DND-41 (cell line): Measurements from ENCODE around the gene RHCE.
"Not testable (repeated sequence)": the region's sequence is repeated elsewhere in the genome, so short reads cannot be mapped to it uniquely, and the experiment has no call there.

Experiments used
- ATAC-seq: fragments of 200-7000 bp; cut with Tn5 transposase; 3 replicates; pipeline ENCODE4 v1.9.1; 2021; ENCODE audit warnings: low read depth; ENCODE audit not compliant: insufficient read depth
- DNase-seq: peaks from one replicate; pipeline ENCODE4 v3.0.0-alpha.2; 2020
- H2AFZ ChIP-seq: 2 replicates; pipeline ENCODE4 v1.6.0; 2012; ENCODE audit warnings: low read depth, low read length
- H3K27ac ChIP-seq: 2 replicates; pipeline ENCODE4 v1.5.1; 2012; ENCODE audit warnings: low read length, inconsistent platforms
- H3K27me3 ChIP-seq: fragments of 200-600 bp; sonication (generic); 2 replicates; pipeline ENCODE4 v1.6.0; 2012; ENCODE audit warnings: low read length, mild to moderate bottlenecking, inconsistent platforms; ENCODE audit not compliant: insufficient read depth, poor library complexity
- H3K36me3 ChIP-seq: 2 replicates; pipeline ENCODE4 v1.5.1; 2012; ENCODE audit warnings: low read length, inconsistent platforms; ENCODE audit not compliant: insufficient read depth
- H3K4me1 ChIP-seq: 2 replicates; pipeline ENCODE4 v1.5.1; 2012; ENCODE audit warnings: mild to moderate bottlenecking, low read length; ENCODE audit not compliant: insufficient read depth
- H3K4me2 ChIP-seq: 2 replicates; pipeline ENCODE4 v1.6.0; 2012; ENCODE audit warnings: mild to moderate bottlenecking, moderate library complexity, low read length, inconsistent platforms; ENCODE audit not compliant: insufficient read depth
- H3K4me3 ChIP-seq, 2 experiments: fragments of 200-600 bp in 1 of 2; shearing (Covaris generic) in 1 of 2; 2 replicates each; pipeline ENCODE4 v1.5.1; 2012 to 2016; ENCODE audit warnings: inconsistent platforms in 2 of 2, low read length in 2 of 2, mild to moderate bottlenecking in 2 of 2, low read depth in 1 of 2, moderate library complexity in 1 of 2
- H3K79me2 ChIP-seq: 2 replicates; pipeline ENCODE4 v1.6.0; 2012; ENCODE audit warnings: low read length, inconsistent platforms; ENCODE audit not compliant: insufficient read depth
- H3K9ac ChIP-seq: 2 replicates; pipeline ENCODE4 v1.6.0; 2012; ENCODE audit warnings: low read depth, mild to moderate bottlenecking, inconsistent platforms, low read length, moderate library complexity
- H3K9me3 ChIP-seq: 2 replicates; pipeline ENCODE4 v1.5.1; 2012; ENCODE audit warnings: low read length, moderate library complexity, mild to moderate bottlenecking, inconsistent platforms; ENCODE audit not compliant: insufficient read depth, severe bottlenecking
- H4K20me1 ChIP-seq: 2 replicates; pipeline ENCODE4 v1.6.0; 2012; ENCODE audit warnings: low read length; ENCODE audit not compliant: insufficient read depth
- EZH2 ChIP-seq: IDR thresholded peaks from 3 replicates; pipeline ENCODE4 v1.6.1; 2012; ENCODE audit warnings: borderline replicate concordance, low read depth, mild to moderate bottlenecking, moderate library complexity, low read length, inconsistent platforms; ENCODE audit not compliant: severe bottlenecking
- TF ChIP-seq, protein P1 (sequence below): IDR thresholded peaks from 2 replicates; pipeline ENCODE4 v1.5.1; 2012; ENCODE audit warnings: borderline replicate concordance, low read length, moderate library complexity, mild to moderate bottlenecking; ENCODE audit not compliant: poor library complexity, severe bottlenecking; ENCODE audit errors: extremely low read depth

The RHCE gene

DNA sequence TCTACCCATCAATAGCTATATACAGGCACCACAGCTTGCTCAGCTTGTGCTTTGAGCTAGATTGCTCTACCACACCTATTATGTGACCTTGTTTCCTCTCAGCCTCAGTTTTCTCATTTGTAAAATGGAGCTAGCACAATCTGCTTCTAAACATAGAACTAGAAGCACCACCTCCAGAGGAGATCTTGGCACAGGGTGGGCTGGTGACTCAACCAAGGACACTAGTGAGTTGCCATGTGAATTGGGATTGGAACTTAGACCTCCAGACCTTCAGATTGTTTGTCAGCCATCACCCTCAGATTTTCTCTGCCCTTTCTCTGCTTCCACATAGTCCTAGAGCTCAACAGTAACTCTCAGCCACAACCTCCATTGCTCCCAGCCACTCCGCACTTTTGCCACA is 7.1 kb upstream of the RHCE start:
- TF ChIP-seq EZH2, result no peak
- H3K36me3 ChIP-seq, result no peaks in the 10 kb centered on the region
- no peak overlapping the region for H2AFZ ChIP-seq
- no peak for DNase-seq
- no peaks in the 10 kb centered on the region for H3K9me3 ChIP-seq
- H4K20me1 ChIP-seq, result peaks cover 12% of the 10 kb centered on the region; the same call in 1 of the 2 replicates
- no peak overlapping the region for H3K4me3 ChIP-seq
- peaks cover 20% of the 10 kb centered on the region for H3K79me2 ChIP-seq
- ATAC-seq, result no peak
- no peak overlapping the region for H3K4me2 ChIP-seq
- peaks cover 22% of the 10 kb centered on the region for H3K4me1 ChIP-seq
- H3K27me3 ChIP-seq, result no peaks in the 10 kb centered on the region
- no peak overlapping the region for H3K27ac ChIP-seq
- no peak overlapping the region for H3K9ac ChIP-seq

DNA sequence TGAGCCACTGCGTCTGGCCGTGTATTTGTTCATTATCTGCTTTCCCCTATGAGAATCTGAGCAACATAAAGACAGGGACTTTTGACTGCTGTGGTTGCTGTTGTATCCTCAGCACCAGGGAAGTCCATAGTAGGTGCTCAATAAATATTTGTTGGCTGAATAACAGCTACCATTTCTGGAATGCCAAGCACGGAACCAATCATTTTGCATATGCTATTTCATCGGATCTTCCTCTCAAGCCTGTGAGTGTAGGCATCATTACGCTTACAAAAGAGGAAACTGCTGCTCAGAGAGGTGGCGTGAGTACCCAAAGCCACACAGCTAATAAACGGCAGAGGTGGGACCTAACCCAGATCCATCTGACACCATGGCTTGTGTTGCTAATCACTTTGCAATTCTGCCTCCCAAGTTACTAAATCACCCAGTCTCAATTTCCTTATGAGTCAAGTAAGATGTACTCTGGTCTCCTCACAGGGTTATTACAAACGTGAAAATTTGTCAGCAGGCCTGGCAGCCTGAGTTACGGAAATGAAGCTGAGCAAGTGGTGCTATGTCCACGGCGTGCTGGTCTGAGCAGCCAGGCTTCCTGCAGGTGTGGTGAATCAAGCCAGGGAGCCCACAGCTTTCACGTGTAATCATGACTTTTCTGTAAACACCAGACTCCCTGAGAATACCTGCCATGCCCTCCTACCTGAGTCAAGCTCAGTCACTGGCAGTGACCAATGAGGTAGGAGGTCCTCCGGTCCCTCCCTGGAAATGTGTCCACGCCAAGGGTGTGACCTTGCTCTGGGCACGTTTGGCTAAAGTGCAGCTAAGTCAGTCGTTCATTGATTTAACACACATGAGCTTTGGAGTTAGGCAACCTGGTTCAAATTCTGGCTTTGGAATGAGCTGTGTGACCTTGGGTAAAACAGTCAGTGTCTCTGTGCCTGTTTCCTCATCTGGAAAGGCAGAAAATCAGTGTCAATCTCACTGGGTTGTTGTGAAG is 4.8 kb upstream of the RHCE start:
- peaks cover 10% of the 10 kb centered on the region; the same call in 1 of the 2 replicates for H3K4me1 ChIP-seq
- no peaks in the 10 kb centered on the region for H4K20me1 ChIP-seq
- H3K27ac ChIP-seq, result no peak overlapping the region
- no peaks in the 10 kb centered on the region for H3K79me2 ChIP-seq
- no peak for DNase-seq
- H3K4me3 ChIP-seq, result no peak overlapping the region
- H2AFZ ChIP-seq, result no peak overlapping the region
- no peaks in the 10 kb centered on the region for H3K36me3 ChIP-seq
- no peaks in the 10 kb centered on the region for H3K9me3 ChIP-seq
- H3K9ac ChIP-seq, result no peak overlapping the region
- H3K4me2 ChIP-seq, result no peak overlapping the region
- H3K27me3 ChIP-seq, result no peaks in the 10 kb centered on the region
- no peak for ATAC-seq
- TF ChIP-seq, protein P1, sequence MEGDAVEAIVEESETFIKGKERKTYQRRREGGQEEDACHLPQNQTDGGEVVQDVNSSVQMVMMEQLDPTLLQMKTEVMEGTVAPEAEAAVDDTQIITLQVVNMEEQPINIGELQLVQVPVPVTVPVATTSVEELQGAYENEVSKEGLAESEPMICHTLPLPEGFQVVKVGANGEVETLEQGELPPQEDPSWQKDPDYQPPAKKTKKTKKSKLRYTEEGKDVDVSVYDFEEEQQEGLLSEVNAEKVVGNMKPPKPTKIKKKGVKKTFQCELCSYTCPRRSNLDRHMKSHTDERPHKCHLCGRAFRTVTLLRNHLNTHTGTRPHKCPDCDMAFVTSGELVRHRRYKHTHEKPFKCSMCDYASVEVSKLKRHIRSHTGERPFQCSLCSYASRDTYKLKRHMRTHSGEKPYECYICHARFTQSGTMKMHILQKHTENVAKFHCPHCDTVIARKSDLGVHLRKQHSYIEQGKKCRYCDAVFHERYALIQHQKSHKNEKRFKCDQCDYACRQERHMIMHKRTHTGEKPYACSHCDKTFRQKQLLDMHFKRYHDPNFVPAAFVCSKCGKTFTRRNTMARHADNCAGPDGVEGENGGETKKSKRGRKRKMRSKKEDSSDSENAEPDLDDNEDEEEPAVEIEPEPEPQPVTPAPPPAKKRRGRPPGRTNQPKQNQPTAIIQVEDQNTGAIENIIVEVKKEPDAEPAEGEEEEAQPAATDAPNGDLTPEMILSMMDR, result no peak
- TF ChIP-seq EZH2, result no peak

DNA sequence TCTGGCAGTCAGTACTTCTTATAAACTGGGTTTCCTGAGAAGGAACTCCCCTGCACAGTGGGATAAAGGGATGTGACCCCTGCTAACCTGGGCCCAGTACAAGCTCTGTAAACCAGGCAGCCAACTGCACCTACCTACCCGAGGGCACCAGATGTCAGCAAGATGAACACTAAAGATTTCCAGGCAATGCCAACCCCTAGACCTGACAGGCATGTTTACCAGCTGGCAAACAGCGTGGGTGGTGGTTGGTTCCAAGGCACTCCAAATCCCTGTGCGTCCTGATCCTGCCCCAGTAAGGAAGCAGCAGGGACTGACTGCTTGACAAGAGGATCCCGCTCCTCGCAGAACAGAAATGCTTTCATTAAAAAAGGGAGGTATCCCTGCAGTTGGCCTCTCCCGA is 2.6 kb upstream of the RHCE start:
- H4K20me1 ChIP-seq, ATAC-seq, H2AFZ ChIP-seq, H3K4me3 ChIP-seq, H3K27me3 ChIP-seq, H3K27ac ChIP-seq, H3K79me2 ChIP-seq, H3K9ac ChIP-seq, H3K9me3 ChIP-seq, H3K36me3 ChIP-seq, DNase-seq, H3K4me2 ChIP-seq, H3K4me1 ChIP-seq: not testable (repeated sequence)

DNA sequence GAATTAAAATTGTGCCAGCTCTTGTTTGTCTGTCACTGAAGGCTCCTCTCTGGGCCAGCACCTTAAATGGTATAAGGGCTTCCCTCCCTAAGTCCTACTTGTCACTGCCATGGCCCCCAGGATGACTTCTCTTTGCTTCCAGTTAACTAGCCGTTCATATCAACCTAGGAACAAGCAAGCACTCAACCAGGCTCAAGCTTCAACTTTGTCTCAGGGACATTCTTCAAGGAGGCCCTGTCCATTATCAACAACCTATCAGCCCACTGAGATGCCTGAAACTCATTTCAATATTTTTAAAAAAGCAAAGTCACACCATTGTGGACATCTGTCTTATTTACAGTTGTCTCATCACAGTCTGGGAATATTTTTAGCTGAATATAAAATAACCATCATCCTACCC is 1.3 kb downstream of the RHCE start:
- not testable (repeated sequence) for DNase-seq, H3K9me3 ChIP-seq, H3K9ac ChIP-seq, H3K36me3 ChIP-seq, H3K27ac ChIP-seq, ATAC-seq, H2AFZ ChIP-seq, H3K4me1 ChIP-seq, H3K4me3 ChIP-seq, H3K27me3 ChIP-seq, H3K4me2 ChIP-seq, H4K20me1 ChIP-seq, H3K79me2 ChIP-seq

DNA sequence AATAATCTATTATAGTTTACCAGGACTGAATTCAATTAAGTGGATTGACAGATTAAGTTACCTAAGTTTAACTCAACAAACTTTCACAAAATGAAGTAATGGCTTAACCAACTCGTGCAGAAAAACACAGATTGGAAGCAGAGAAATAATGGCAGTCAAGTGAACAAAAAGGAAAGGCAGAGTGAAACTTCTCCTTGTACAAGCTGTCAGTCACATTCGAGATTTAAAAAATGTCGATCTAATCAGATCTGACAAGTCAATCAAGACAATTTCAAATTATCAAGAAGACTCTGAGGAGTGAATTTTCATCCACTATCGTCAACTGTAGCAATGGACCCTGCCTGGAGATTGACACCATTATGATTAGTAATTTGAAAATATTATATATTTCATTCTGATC is 3.3 kb downstream of the RHCE start:
- DNase-seq, H3K27ac ChIP-seq, H3K36me3 ChIP-seq, H3K9me3 ChIP-seq, H3K9ac ChIP-seq, ATAC-seq, H3K4me3 ChIP-seq, H4K20me1 ChIP-seq, H3K27me3 ChIP-seq, H2AFZ ChIP-seq, H3K4me2 ChIP-seq, H3K79me2 ChIP-seq, H3K4me1 ChIP-seq: not testable (repeated sequence)

DNA sequence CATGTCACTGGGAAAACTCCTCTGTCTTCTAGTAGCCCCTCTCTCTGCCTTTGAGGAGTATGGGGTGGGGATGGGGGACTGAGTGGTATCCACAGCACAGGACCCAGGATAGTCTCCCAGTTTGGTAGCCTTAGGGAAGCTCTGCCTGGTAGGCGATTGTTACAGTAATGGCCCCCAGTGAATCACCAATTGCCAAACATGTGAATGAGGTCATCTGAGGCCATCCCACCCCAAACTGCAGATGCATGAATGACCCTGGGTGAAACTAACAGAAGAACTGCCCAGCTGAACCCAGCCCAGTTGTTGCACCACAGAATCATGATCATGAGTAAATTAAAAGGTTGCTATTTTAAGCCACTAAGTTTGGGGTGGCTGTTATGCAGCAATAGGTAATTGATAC is 6.0 kb downstream of the RHCE start:
- DNase-seq, H3K36me3 ChIP-seq, ATAC-seq, H2AFZ ChIP-seq, H4K20me1 ChIP-seq, H3K79me2 ChIP-seq, H3K4me3 ChIP-seq, H3K9me3 ChIP-seq, H3K27me3 ChIP-seq, H3K9ac ChIP-seq, H3K4me2 ChIP-seq, H3K4me1 ChIP-seq, H3K27ac ChIP-seq: not testable (repeated sequence)

DNA sequence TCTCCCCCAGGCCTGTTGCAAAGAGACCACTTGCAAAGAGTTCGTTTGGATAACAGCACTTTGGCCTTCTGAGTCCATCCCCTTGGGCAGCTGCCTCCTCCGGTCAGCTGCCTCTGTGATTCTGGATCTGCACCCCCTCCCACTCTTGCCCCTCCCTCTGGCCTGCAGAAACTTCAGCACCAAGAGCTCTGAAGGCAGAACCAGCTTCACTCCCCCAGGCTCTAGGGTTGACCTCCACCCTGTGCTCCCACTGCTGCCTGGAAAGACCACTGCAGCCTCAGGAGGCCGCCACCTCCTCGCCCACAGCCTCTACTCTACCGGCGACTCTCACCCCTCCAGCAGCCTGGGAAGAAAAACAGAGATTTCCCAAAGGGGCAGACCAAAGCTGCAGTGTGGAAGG is 6.5 kb downstream of the RHCE start:
- H3K4me2 ChIP-seq, H3K9ac ChIP-seq, H3K27me3 ChIP-seq, H3K4me3 ChIP-seq, DNase-seq, ATAC-seq, H3K79me2 ChIP-seq, H3K27ac ChIP-seq, H3K4me1 ChIP-seq, H2AFZ ChIP-seq, H3K36me3 ChIP-seq, H3K9me3 ChIP-seq, H4K20me1 ChIP-seq: not testable (repeated sequence)
